GM12878 (cell line): ENCODE measurements around the gene PI4KA. TPM values are rescaled to one million over a fixed set of nuclear protein-coding genes. Genes with fewer than 3 reads are reported as not detected.

Source experiments
- ATAC-seq: fragments of 200-7000 bp; cut with Tn5 transposase; 3 replicates; pipeline ENCODE4 v1.9.1; 2020; ENCODE audit warnings: mild to moderate bottlenecking, moderate library complexity
- BruUV-seq: library from RNA; stranded (reverse); fragments of 400-500 nt; replicated peaks from 2 replicates; lab custom pipeline; 2021; lab: Mats Ljungman, UMichigan
- CTCF ChIA-PET: fragments of 300-600 bp; sonication (Branson Sonifier 250); formaldehyde crosslinking; extraction: SDS; loops from one replicate; lab custom pipeline; 2021; ENCODE audit warnings: inconsistent platforms; lab: Yijun Ruan, JAX
- POLR2A ChIA-PET: fragments of 350-600 bp; formaldehyde crosslinking; extraction: SDS; loops from one replicate; lab custom pipeline; 2021; ENCODE audit warnings: inconsistent platforms; lab: Charles Lee
- RAD21 ChIA-PET: fragments of 300-600 bp; sonication (Branson Sonifier 250); formaldehyde crosslinking; loops from one replicate; lab custom pipeline; 2023; ENCODE audit warnings: antibody characterized with exemption; ENCODE audit not compliant: unreplicated experiment; lab: Charles Lee
- SMC1A ChIA-PET: fragments of 300-600 bp; sonication (Branson Sonifier 250); formaldehyde crosslinking; loops from one replicate; lab custom pipeline; 2023; ENCODE audit not compliant: unreplicated experiment, uncharacterized antibody; lab: Charles Lee
- DNase-seq: peaks from one replicate; pipeline ENCODE4 v3.0.0-alpha.2; 2011; ENCODE audit warnings: low read depth, low spot score
- FAIRE-seq: peaks from 3 replicates; lab custom pipeline; 2011; peaks lifted over from hg19 to GRCh38; lab: Jason Lieb, UNC
- H2AFZ ChIP-seq: 2 replicates; pipeline ENCODE4 v1.6.0; 2011; ENCODE audit warnings: low read depth, low read length, control low read depth; ENCODE audit not compliant: control insufficient read depth
- H3K27ac ChIP-seq: 2 replicates; pipeline ENCODE4 v1.5.1; 2011; ENCODE audit warnings: control low read depth; ENCODE audit not compliant: control insufficient read depth, insufficient read depth
- H3K27me3 ChIP-seq, 2 experiments: replicated peaks in 1 of 2; 2 replicates each; pipeline versions ENCODE4 v1.6.0 to v1.6.1; 2011; ENCODE audit warnings: low read length in 1 of 2; ENCODE audit not compliant: control insufficient read depth in 2 of 2, insufficient read depth in 2 of 2
- H3K36me3 ChIP-seq, 2 experiments: 2 replicates each; pipeline ENCODE4 v1.5.1; 2011; ENCODE audit warnings: low read length in 1 of 2; ENCODE audit not compliant: control insufficient read depth in 2 of 2, insufficient read depth in 2 of 2
- H3K4me1 ChIP-seq: 2 replicates; pipeline ENCODE4 v1.6.1; 2011; ENCODE audit warnings: mild to moderate bottlenecking, low read length, moderate library complexity, mixed read lengths; ENCODE audit not compliant: control insufficient read depth, insufficient read depth
- H3K4me2 ChIP-seq: 2 replicates; pipeline ENCODE4 v1.6.0; 2011; ENCODE audit warnings: control low read depth; ENCODE audit not compliant: control insufficient read depth, insufficient read depth
- H3K4me3 ChIP-seq: fragments of 200-600 bp; sonication (generic); 2 replicates; pipeline ENCODE4 v1.5.1; 2016
- H3K79me2 ChIP-seq: 2 replicates; pipeline ENCODE4 v1.6.0; 2011; ENCODE audit warnings: low read length; ENCODE audit not compliant: control insufficient read depth, insufficient read depth
- H3K9ac ChIP-seq: 2 replicates; pipeline ENCODE4 v1.8.0; 2011; ENCODE audit warnings: low read length, control low read depth, mixed read lengths; ENCODE audit not compliant: control insufficient read depth, insufficient read depth
- H3K9me3 ChIP-seq: replicated peaks from 3 replicates; pipeline ENCODE4 v1.5.1; 2011; ENCODE audit warnings: mild to moderate bottlenecking, low read length; ENCODE audit not compliant: control insufficient read depth, insufficient read depth
- H4K20me1 ChIP-seq: 2 replicates; pipeline ENCODE4 v1.6.0; 2011; ENCODE audit not compliant: control insufficient read depth, insufficient read depth
- BRCA1 ChIP-seq: IDR thresholded peaks from 2 replicates; pipeline ENCODE4 v1.6.1; 2011; ENCODE audit warnings: low read depth, low read length, improper control_type of control experiment
- DPF2 ChIP-seq: fragments of 450-650 bp; IDR thresholded peaks from 2 replicates; pipeline ENCODE4 v1.6.1; 2017; ENCODE audit warnings: mild to moderate bottlenecking
- ELK1 ChIP-seq: IDR thresholded peaks from 2 replicates; pipeline ENCODE4 v1.6.1; 2012; ENCODE audit warnings: low read depth, low read length, improper control_type of control experiment
- ETV6 ChIP-seq, 2 experiments: fragments of 450-650 bp in 1 of 2; IDR thresholded peaks in 1 of 2; conservative IDR thresholded peaks in 1 of 2; 2 replicates each; pipeline ENCODE4 v1.6.1; 2014; ENCODE audit warnings: antibody characterized with exemption in 1 of 2, borderline replicate concordance in 1 of 2, low read depth in 1 of 2, mild to moderate bottlenecking in 1 of 2, moderate library complexity in 1 of 2
- HDGF ChIP-seq: fragments of 450-650 bp; IDR thresholded peaks from 2 replicates; pipeline ENCODE4 v1.6.1; 2016; ENCODE audit warnings: antibody characterized with exemption
- IKZF2 ChIP-seq, 2 experiments: fragments of 450-650 bp; IDR thresholded peaks; 2 replicates each; pipeline ENCODE4 v1.6.1; 2017; ENCODE audit warnings: mild to moderate bottlenecking in 2 of 2, moderate library complexity in 2 of 2
- IRF5 ChIP-seq: fragments of 450-650 bp; IDR thresholded peaks from 2 replicates; pipeline ENCODE4 v1.6.1; 2017; ENCODE audit warnings: borderline replicate concordance
- KAT2A ChIP-seq: conservative IDR thresholded peaks from 2 replicates; pipeline ENCODE4 v1.6.1; 2011; ENCODE audit warnings: low read depth, low read length; ENCODE audit not compliant: control insufficient read depth
- MTA2 ChIP-seq: fragments of 450-650 bp; IDR thresholded peaks from 2 replicates; pipeline ENCODE4 v1.6.1; 2016; ENCODE audit warnings: low read depth, mild to moderate bottlenecking, moderate library complexity
- NFXL1 ChIP-seq: fragments of 450-650 bp; IDR thresholded peaks from 2 replicates; pipeline ENCODE4 v1.6.1; 2017; ENCODE audit warnings: antibody characterized with exemption, mild to moderate bottlenecking, borderline replicate concordance
- PBX3 ChIP-seq: IDR thresholded peaks from 2 replicates; pipeline ENCODE4 v1.6.1; 2011; ENCODE audit warnings: mild to moderate bottlenecking, low read depth, low read length, moderate library complexity; ENCODE audit not compliant: insufficient replicate concordance
- SIN3A ChIP-seq: IDR thresholded peaks from 2 replicates; pipeline ENCODE4 v1.6.1; 2012; ENCODE audit warnings: low read depth, low read length, improper control_type of control experiment
- SMC3 ChIP-seq: IDR thresholded peaks from 2 replicates; pipeline ENCODE4 v1.6.1; 2011; ENCODE audit warnings: low read length, improper control_type of control experiment, borderline replicate concordance
- SPI1 ChIP-seq: IDR thresholded peaks from 2 replicates; pipeline ENCODE4 v1.6.1; 2011; ENCODE audit warnings: low read depth, mild to moderate bottlenecking, low read length, moderate library complexity, borderline replicate concordance; ENCODE audit not compliant: insufficient read depth
- SRF ChIP-seq, 2 experiments: IDR thresholded peaks; 2 replicates each; pipeline ENCODE4 v1.6.1; 2011; ENCODE audit warnings: low read depth in 2 of 2, low read length in 2 of 2, mild to moderate bottlenecking in 1 of 2, moderate library complexity in 1 of 2
- SUZ12 ChIP-seq: fragments of 200-600 bp; sonication (generic); IDR thresholded peaks from one replicate; pipeline ENCODE4 v1.6.1; 2018; ENCODE audit warnings: antibody characterized with exemption, mild to moderate bottlenecking; ENCODE audit not compliant: unreplicated experiment
- TCF12 ChIP-seq: IDR thresholded peaks from 2 replicates; pipeline ENCODE4 v1.6.1; 2011; ENCODE audit warnings: low read depth, mild to moderate bottlenecking, low read length
- TCF7 ChIP-seq: IDR thresholded peaks from 2 replicates; pipeline ENCODE4 v1.6.1; 2014; ENCODE audit warnings: antibody characterized with exemption, borderline replicate concordance
- ZNF217 ChIP-seq: fragments of 450-650 bp; IDR thresholded peaks from 2 replicates; pipeline ENCODE4 v1.6.1; 2017; ENCODE audit warnings: antibody characterized with exemption, mild to moderate bottlenecking
- ZNF384 ChIP-seq: IDR thresholded peaks from 2 replicates; pipeline ENCODE4 v1.6.1; 2012; ENCODE audit warnings: low read depth, mild to moderate bottlenecking, low read length, improper control_type of control experiment, borderline replicate concordance
- WGBS: methylation state at CpG from one replicate; pipeline ENCODE4 v1.1.6; 2016; ENCODE audit warnings: low lambda C conversion rate; ENCODE audit not compliant: insufficient replicate concordance, insufficient coverage; ENCODE audit errors: missing lambda C conversion rate; 5-methylcytosine and 5-hydroxymethylcytosine counted together
- in situ Hi-C: fragments of 300-500 bp; cut with MboI; formaldehyde crosslinking; loops from 9 replicates; pipeline ENCODE4 v1.14.3; 2018; ENCODE audit warnings: mixed read lengths
- intact Hi-C: fragments of 100-400 bp; cut with micrococcal nuclease; formaldehyde crosslinking; loops from one replicate; pipeline ENCODE4 v1.14.2; 2022; ENCODE audit not compliant: unreplicated experiment
- polyA plus RNA-seq, 11 experiments: library from polyadenylated mRNA; depleted of rRNA in 4 of 11; unstranded in 6 of 11; stranded (reverse) in 5 of 11; fragments of >200 nt; fragmentation: Nextera tagmentation in 4 of 11; fragmentation: Illumina TruSeq in 1 of 11; extraction: Ambion mirVana in 4 of 11; extraction: Trizol in 1 of 11; gene quantifications; 1 replicate in 1 of 11; 2 replicates in 10 of 11; pipeline versions ENCODE4 v1.2.1 to v1.2.3, GENCODE V29; 2011 to 2016; ENCODE audit warnings: inconsistent platforms in 2 of 11, missing spikeins in 2 of 11, low read depth in 1 of 11
- total RNA-seq, 4 experiments: library from RNA; depleted of rRNA in 3 of 4; stranded (reverse); fragments of >200 nt in 3 of 4; fragmentation: Illumina TruSeq in 1 of 4; extraction: Trizol in 1 of 4; gene quantifications; 2 replicates each; pipeline versions ENCODE4 v1.2.1 to v1.2.3, GENCODE V29; 2013 to 2021

PI4KA gene
- total and polyA plus RNA-seq, 10 of the 15 experiments (the other 5 are each of a cell fraction or from before 2014, with no cell fraction given): 4.2 to 78.4 (median 42.1) TPM

- TF ChIP-seq NFXL1 (no peak), TCF7 (no peak), ETV6 (conservative IDR thresholded peaks at IDR 0.05 in 1 of 2, IDR thresholded peaks at IDR 0.05 in 1 of 2; ENCODE audit: borderline replicate concordance in 1 of 2, low read depth in 1 of 2) (no peak), SUZ12 (no peak), MTA2 (no peak), ZNF217 (no peak), ZNF384 (no peak)
These were observed 59.6 kb downstream of the PI4KA start (continued) for GRCh38 chr22:20798974-20799373.

GRCh38 chr22:20798218-20798617 lies 60.4 kb downstream of the PI4KA start:
- DNase-seq (no peak), ATAC-seq (no peak), FAIRE-seq (no peak)
- Histone ChIP-seq H3K36me3 (peaks cover 9 to 19% of the 10 kb centered on the region in 2 experiments; a peak in 3 of 4 replicates), H4K20me1 (no peaks in the 10 kb centered on the region), H3K27me3 (no peaks in the 10 kb centered on the region), H3K79me2 (no peaks in the 10 kb centered on the region), H3K4me3 (no peak overlapping the region), H3K9ac (no peak overlapping the region), H2AFZ (no peak overlapping the region), H3K4me2 (no peak overlapping the region), H3K27ac (no peak overlapping the region), H3K4me1 (no peaks in the 10 kb centered on the region), H3K9me3 (no peaks in the 10 kb centered on the region)
- POLR2A ChIA-PET: no interaction called here
- SMC1A ChIA-PET: no interaction called here
- 79% methylated on average over 5 of the region's 5 CpGs for WGBS
- CTCF ChIA-PET: interaction anchor here (2.1 kb wide), 1 partner anchor 14 kb away, joined by 15 read pairs; no protein-coding TSS in a partner anchor
- in situ Hi-C loops (no loop called here), intact Hi-C loops (no loop called here)
- TSS peak; percentile 36 for BruUV-seq
- RAD21 ChIA-PET: no interaction called here
- TF ChIP-seq BRCA1 (no peak), SPI1 (no peak), MTA2 (no peak), SRF (IDR thresholded peaks at IDR 0.05; ENCODE audit: low read depth in 2 of 2, low read length in 2 of 2) (no peak), SIN3A (no peak), ELK1 (no peak), DPF2 (no peak), IRF5 (no peak), KAT2A (no peak), TCF12 (no peak), HDGF (no peak), ZNF384 (no peak), PBX3 (no peak), IKZF2 (IDR thresholded peaks at IDR 0.05) (no peak), SMC3 (no peak)
